ENCODE measurements around the gene PYROXD2. TPM values are rescaled to one million over a fixed set of nuclear protein-coding genes. Genes with fewer than 3 reads are reported as not detected.

The PYROXD2 gene
- total and polyA plus RNA-seq, 2 experiments from 2014 or later, result 1.3 to 2.6 TPM

GRCh38 chr10:98420786-98421185 lies 5.8 kb upstream of the PYROXD2 start:
- ATAC-seq (no peak), DNase-seq (ENCODE audit: low spot score) (no peak)
- no peaks in the 10 kb centered on the region for H3K4me1 ChIP-seq (ENCODE audit: insufficient read depth)
- TF ChIP-seq CTCF (conservative IDR thresholded peaks at IDR 0.05; ENCODE audit: low read depth in 2 of 2) (no peak), ZNF462 (CRISPR knock-in tag; IDR thresholded peaks at IDR 0.05) (no peak), ZNF114 (CRISPR knock-in tag; IDR thresholded peaks at IDR 0.05) (no peak), EZH2phosphoT487 (IDR thresholded peaks at IDR 0.05; ENCODE audit: unreplicated experiment) (no peak), EZH2 (IDR thresholded peaks at IDR 0.05; ENCODE audit: low read depth, unreplicated experiment) (no peak), CREB1 (CRISPR knock-in tag; IDR thresholded peaks at IDR 0.05; ENCODE audit: low read depth) (no peak), ZNF331 (CRISPR knock-in tag; IDR thresholded peaks at IDR 0.05; ENCODE audit: low read depth) (no peak), STAT1 (IDR thresholded peaks at IDR 0.05; ENCODE audit: unreplicated experiment) (no peak), NANOG (IDR thresholded peaks at IDR 0.05; ENCODE audit: borderline replicate concordance) (no peak)
- H3K4me2 ChIP-seq, result no peak overlapping the region
- Mint-ChIP-seq H3K27me3 (ENCODE audit: insufficient read depth, low read depth, poor library complexity) (peaks cover 7% of the 10 kb centered on the region), H3K36me3 (ENCODE audit: low read depth) (peaks cover 8% of the 10 kb centered on the region; the same call in 2 of the 3 replicates), H3K27ac (no peak overlapping the region), H3K9me3 (no peaks in the 10 kb centered on the region), H3K4me3 (no peak overlapping the region), H3K4me1 (peaks cover under 1% of the 10 kb centered on the region; the same call in 2 of the 3 replicates)
- no peak overlapping the region for H2AFZ ChIP-seq
- no peaks in the 10 kb centered on the region for H4K20me1 ChIP-seq (replicated peaks; ENCODE audit: insufficient read depth)
- H3K27ac ChIP-seq (ENCODE audit: low read depth), result no peak overlapping the region
- no peaks in the 10 kb centered on the region for H3K27me3 ChIP-seq (ENCODE audit: insufficient read depth)
- no peak overlapping the region for H3K4me3 ChIP-seq
- no peaks in the 10 kb centered on the region for H3F3A ChIP-seq (replicated peaks; ENCODE audit: low read depth)
- no peaks in the 10 kb centered on the region for H3K79me2 ChIP-seq (replicated peaks; ENCODE audit: insufficient read depth)
- no peaks in the 10 kb centered on the region for H3K36me3 ChIP-seq (ENCODE audit: insufficient read depth)
- no peaks in the 10 kb centered on the region for H3K9me2 ChIP-seq (ENCODE audit: insufficient read depth)
